Femur (tissue), 1 donor: Measurements from ENCODE around the gene EPHA1.
A peak's percentile ranks its signal among the peaks of the same experiment; 100 is the strongest.

ENCODE experiments used
- DNase-seq: peaks from one replicate; pipeline ENCODE4 v3.0.0-alpha.2; 2017

Gene EPHA1

GRCh38 chr7:143408686-143409561, at the start of gene EPHA1:
EPHA1 (minus strand) TSS chr7:143408856; CDS start chr7:143408805, 51 bp downstream.
- no peak for DNase-seq

- no peak for DNase-seq
These were observed 49.6 kb upstream of the EPHA1 start for GRCh38 chr7:143458263-143458662.

- DNase-seq, result no peak
These were observed 48.5 kb upstream of the EPHA1 start for GRCh38 chr7:143456992-143457793.

GRCh38 chr7:143455942-143456341, 47.3 kb upstream of the EPHA1 start:
- no peak for DNase-seq

- DNase-seq, result no peak
These were observed 46.8 kb upstream of the EPHA1 start for GRCh38 chr7:143455491-143455890.

GRCh38 chr7:143454091-143454680, 45.5 kb upstream of the EPHA1 start:
- no peak for DNase-seq

- DNase-seq, result no peak
These were observed 43.8 kb upstream of the EPHA1 start for GRCh38 chr7:143452495-143452894.

GRCh38 chr7:143451746-143452145, 43.1 kb upstream of the EPHA1 start:
- DNase-seq, result no peak

GRCh38 chr7:143451122-143451521, 42.5 kb upstream of the EPHA1 start:
- no peak for DNase-seq

GRCh38 chr7:143449793-143450192, 41.1 kb upstream of the EPHA1 start:
- DNase-seq, result no peak

GRCh38 chr7:143448429-143448828, 39.8 kb upstream of the EPHA1 start:
- DNase-seq, result no peak

- no peak for DNase-seq
These were observed 38.8 kb upstream of the EPHA1 start for GRCh38 chr7:143447466-143447865.

GRCh38 chr7:143444785-143445184, 36.1 kb upstream of the EPHA1 start:
- no peak for DNase-seq

GRCh38 chr7:143444063-143444782, 35.6 kb upstream of the EPHA1 start:
- no peak for DNase-seq

- no peak for DNase-seq
These were observed 34.5 kb upstream of the EPHA1 start, which contains the start of gene TAS2R60 for GRCh38 chr7:143443153-143443552. TAS2R60 (plus strand) TSS chr7:143443453; CDS start chr7:143443453, 0 bp downstream.

GRCh38 chr7:143439866-143440265, 31.2 kb upstream of the EPHA1 start:
- DNase-seq, result no peak

- DNase-seq, result no peak
These were observed 28.9 kb upstream of the EPHA1 start for GRCh38 chr7:143437578-143437977.

- no peak for DNase-seq
These were observed 27.8 kb upstream of the EPHA1 start for GRCh38 chr7:143436325-143436946.

- DNase-seq, result no peak
These were observed 26.6 kb upstream of the EPHA1 start for GRCh38 chr7:143435266-143435665.

- peak; percentile 40 for DNase-seq
These were observed 26.0 kb upstream of the EPHA1 start for GRCh38 chr7:143434660-143435059.

- DNase-seq, result no peak
These were observed 25.1 kb upstream of the EPHA1 start for GRCh38 chr7:143433759-143434158.

GRCh38 chr7:143431109-143431508, 22.5 kb upstream of the EPHA1 start:
- no peak for DNase-seq
